Tibial artery (tissue), 4 donors: ENCODE results near the gene PIGM.

Experiments
- DNase-seq, 2 donors: peaks; one replicate each; pipeline ENCODE4 v3.0.0-alpha.2; 2019
- H3K27ac ChIP-seq, 2 donors: fragments of 200-600 bp; sonication (generic) in 1 of 2; 1 replicate in 1 of 2; 2 replicates in 1 of 2; pipeline ENCODE4 v1.5.1; 2018 to 2019; ENCODE audit warnings: mild to moderate bottlenecking in 1 of 2
- H3K27me3 ChIP-seq, 2 donors: fragments of 200-600 bp; sonication (generic) in 1 of 2; one replicate each; pipeline versions ENCODE4 v1.5.1 to v1.6.0; 2016 to 2019
- H3K36me3 ChIP-seq, 3 donors: fragments of 200-600 bp; sonication (generic) in 2 of 3; one replicate each; pipeline ENCODE4 v1.5.1; 2016 to 2019; ENCODE audit warnings: mild to moderate bottlenecking in 2 of 3
- H3K4me1 ChIP-seq, 4 donors: fragments of 200-600 bp; sonication (generic) in 2 of 4; 1 replicate in 3 of 4; 2 replicates in 1 of 4; pipeline ENCODE4 v1.5.1; 2016 to 2019
- H3K4me3 ChIP-seq, 2 donors: fragments of 200-600 bp; sonication (generic) in 1 of 2; 1 replicate in 1 of 2; 2 replicates in 1 of 2; pipeline ENCODE4 v1.5.1; 2018 to 2019; ENCODE audit warnings: mild to moderate bottlenecking in 2 of 2
- H3K9me3 ChIP-seq, 3 donors: fragments of 200-600 bp; sonication (generic) in 1 of 3; one replicate each; pipeline ENCODE4 v1.5.1; 2016 to 2019
- CTCF ChIP-seq, 2 experiments: fragments of 200-600 bp in 1 of 2; fragments of 450-650 bp in 1 of 2; IDR thresholded peaks; one replicate each; pipeline ENCODE4 v1.5.1; 2017 to 2019; ENCODE audit warnings: antibody characterized with exemption in 2 of 2, mild to moderate bottlenecking in 1 of 2, moderate library complexity in 1 of 2
- intact Hi-C: fragments of 100-400 bp; cut with DNase I; formaldehyde crosslinking; loops from one replicate; pipeline ENCODE4 v1.15.0; 2023; ENCODE audit warnings: low total_unique reads

PIGM gene

DNA sequence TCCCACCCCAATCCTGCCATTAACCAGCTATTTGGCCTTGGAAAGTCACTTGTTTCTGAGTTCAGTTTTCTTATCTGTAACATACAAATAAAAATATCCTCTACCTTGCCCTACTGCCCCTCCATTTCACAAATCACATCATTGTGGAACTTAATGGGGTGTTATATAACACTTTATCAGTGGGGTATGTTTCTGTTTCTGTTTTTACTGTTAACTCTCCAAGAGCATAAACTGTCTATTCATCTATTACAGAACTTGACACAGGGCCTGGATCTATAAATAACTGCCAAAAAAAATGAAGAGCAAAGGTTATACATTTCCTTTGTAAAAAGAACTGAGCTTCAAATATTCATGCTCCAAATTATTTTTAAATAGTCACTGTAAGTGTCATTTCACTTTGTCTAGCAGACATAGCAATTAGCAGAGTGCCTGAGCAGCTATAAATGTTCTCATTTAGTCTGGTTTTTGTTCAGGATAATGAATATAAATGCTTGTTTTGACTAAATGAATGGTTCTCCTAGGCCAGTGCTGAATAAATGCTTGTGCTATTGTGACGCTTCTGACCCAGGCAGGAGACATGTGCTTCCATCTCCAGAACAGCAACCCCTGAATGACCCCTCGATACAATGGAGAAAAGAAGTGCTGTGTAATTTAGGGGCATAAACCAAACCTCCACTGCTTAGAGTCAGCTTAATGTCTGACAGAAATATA, 7.4 kb downstream of the PIGM start:
- Histone ChIP-seq H3K27me3 (no peaks in the 10 kb centered on the region), H3K4me3 (no peak overlapping the region), H3K36me3 (peaks cover 0 to 4% (median 0%) of the 10 kb centered on the region in 3 donors), H3K4me1 (peaks cover 0 to 7% (median 0%) of the 10 kb centered on the region in 4 donors), H3K27ac (no peak overlapping the region), H3K9me3 (no peaks in the 10 kb centered on the region)
- DNase-seq, result no peak
- intact Hi-C loops, result no loop called here
- no peak for TF ChIP-seq CTCF (IDR thresholded peaks at IDR 0.05)

DNA sequence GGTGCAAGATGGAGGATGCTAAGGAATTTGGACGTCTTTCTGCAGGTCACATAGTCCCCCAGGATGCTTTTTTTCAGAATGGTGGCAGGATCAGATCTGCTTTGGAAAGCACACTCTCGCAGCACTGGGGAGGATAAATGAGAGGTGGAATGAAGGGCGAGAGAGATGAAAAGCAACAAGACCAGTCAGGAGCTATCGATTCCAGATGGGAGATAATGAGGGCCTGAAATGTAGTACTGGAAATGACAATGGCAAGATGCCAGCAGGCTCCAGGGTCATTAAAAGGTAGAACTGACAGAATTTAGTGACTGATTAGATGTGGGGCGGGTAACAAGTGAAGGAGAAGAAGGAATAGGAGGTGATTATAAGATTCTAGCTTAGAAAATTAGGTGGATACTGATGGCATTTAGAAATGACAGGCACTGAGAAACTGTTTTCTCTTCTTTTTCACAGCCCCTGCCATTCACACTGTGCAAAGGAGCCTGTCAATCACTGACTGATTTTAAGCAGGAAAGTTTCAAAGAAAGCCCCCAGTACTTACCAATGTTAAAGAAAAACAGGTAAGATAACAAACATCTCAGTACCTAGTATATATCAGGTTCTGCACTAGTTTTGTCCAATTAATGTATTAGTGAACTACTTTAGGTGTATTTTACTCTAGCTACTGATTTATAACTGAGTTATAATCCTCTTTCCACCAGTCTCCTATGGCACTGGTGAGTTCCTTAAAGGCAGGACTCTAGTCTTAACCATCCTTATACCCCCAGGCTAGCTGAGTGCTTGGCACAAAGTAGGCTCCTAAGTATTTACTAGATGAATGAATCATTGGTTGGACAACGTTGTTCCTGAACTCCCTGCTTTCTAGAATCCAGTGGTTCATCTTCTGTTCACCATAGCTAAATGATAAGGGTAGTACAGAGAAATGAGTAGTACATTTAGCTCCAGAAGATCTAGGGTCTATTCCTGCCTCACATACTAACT, 9.2 kb downstream of the PIGM start:
- intact Hi-C loops, result no loop called here
- Histone ChIP-seq H3K27ac (no peak overlapping the region), H3K9me3 (no peaks in the 10 kb centered on the region), H3K4me1 (peaks cover 0 to 7% (median 0%) of the 10 kb centered on the region in 4 donors), H3K27me3 (no peaks in the 10 kb centered on the region), H3K36me3 (peaks cover 0 to 4% (median 0%) of the 10 kb centered on the region in 3 donors), H3K4me3 (no peak overlapping the region)
- TF ChIP-seq CTCF (IDR thresholded peaks at IDR 0.05), result no peak
- DNase-seq, result no peak

DNA sequence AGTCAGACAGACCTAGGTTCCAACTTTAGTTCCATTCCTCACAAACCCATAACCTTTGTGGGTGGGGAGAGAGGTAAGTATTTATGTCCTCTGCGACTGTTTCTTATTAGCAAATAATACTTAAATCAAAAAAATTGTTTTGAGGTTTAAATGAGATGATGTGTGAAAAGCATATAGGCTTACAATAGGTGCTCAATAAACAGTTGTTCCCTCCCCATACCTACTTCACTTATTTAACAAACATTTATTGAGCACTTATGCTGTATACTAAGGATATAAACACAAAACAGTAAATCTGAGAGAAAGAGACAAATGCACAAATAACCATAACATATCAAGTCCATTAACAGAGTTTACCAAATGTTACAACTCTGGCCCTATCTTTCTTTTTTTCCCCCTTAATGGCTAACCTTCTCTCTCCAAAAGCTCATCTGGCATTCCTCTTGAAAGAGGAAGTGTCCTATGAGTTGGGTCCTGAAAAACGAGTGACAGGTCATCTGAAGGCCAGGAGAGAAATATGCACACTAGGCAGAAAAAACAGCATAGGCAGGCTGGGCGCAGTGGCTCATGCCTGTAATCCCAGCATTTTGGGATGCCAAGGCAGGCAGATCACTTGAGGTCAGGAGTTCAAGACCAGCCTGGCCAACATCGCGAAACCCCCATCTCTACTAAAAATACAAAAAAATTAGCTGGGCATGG, 10.3 kb downstream of the PIGM start:
- intact Hi-C loops, result no loop called here
- no peak for DNase-seq
- peaks cover 0 to 7% (median 0%) of the 10 kb centered on the region in 4 donors for H3K4me1 ChIP-seq
- TF ChIP-seq CTCF (IDR thresholded peaks at IDR 0.05), result no peak
- no peak overlapping the region for H3K4me3 ChIP-seq
- no peaks in the 10 kb centered on the region for H3K36me3 ChIP-seq
- H3K27me3 ChIP-seq, result no peaks in the 10 kb centered on the region
- H3K9me3 ChIP-seq, result no peaks in the 10 kb centered on the region
- no peak overlapping the region for H3K27ac ChIP-seq

DNA sequence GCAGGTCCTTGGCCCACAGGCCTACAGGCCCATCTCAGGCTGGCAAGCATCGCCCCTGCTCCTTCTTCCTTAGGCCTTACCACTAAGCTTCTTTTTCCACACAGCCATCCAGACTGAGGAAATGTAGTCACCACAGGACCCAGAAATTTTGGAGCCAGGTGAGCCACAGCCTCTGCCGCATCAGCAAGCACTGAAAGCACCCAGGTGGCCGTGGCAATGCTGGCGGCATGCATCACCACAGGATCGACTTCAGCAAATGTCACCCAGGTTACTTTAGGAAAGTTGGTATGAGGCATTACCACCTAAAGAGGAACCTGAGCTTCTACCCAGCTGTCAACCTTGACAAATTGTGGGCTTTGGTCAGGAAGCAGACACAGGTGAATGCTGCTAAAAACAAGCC, 11.6 kb downstream of the PIGM start:
- no peak for TF ChIP-seq CTCF (IDR thresholded peaks at IDR 0.05)
- intact Hi-C loops, result no loop called here

DNA sequence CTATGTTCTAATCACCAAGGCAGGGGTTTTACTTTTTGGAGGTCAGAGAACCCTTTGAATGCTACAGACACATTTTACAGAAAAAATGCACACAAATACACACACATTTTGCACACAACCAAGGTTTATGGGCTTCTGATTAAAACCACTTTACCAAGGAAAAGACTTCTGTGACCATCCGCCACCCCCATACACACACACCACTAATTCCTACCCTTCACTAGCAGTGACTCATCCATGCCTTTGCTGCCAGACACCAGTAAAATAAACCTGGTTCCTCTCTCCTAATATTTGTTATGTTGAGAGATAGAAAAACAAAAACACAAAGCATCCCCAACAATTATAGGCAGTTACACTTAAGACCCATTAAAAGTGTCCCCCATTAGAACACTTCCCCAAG, 12.9 kb downstream of the PIGM start:
- Histone ChIP-seq H3K27me3 (no peaks in the 10 kb centered on the region), H3K9me3 (no peaks in the 10 kb centered on the region), H3K27ac (no peak overlapping the region), H3K36me3 (no peaks in the 10 kb centered on the region), H3K4me1 (no peaks in the 10 kb centered on the region), H3K4me3 (no peak overlapping the region)
- DNase-seq, result no peak
- intact Hi-C loops, result no loop called here
- TF ChIP-seq CTCF (IDR thresholded peaks at IDR 0.05), result no peak

More for the DNA sequence above, 11.6 kb downstream of the PIGM start:
- DNase-seq, result no peak
- Histone ChIP-seq H3K27me3 (no peaks in the 10 kb centered on the region), H3K4me1 (peaks cover 0 to 7% (median 0%) of the 10 kb centered on the region in 4 donors), H3K27ac (no peak overlapping the region), H3K36me3 (no peaks in the 10 kb centered on the region), H3K4me3 (no peak overlapping the region), H3K9me3 (no peaks in the 10 kb centered on the region)
